HG02884 (cell line): ENCODE measurements around the gene RAC3.

Source experiments
- ATAC-seq: cut with Tn5 transposase; IDR thresholded peaks from one replicate; pipeline ENCODE4 v1.9.1; 2021; ENCODE audit warnings: mild to moderate bottlenecking, moderate library complexity; ENCODE audit not compliant: unreplicated experiment

Gene RAC3

DNA sequence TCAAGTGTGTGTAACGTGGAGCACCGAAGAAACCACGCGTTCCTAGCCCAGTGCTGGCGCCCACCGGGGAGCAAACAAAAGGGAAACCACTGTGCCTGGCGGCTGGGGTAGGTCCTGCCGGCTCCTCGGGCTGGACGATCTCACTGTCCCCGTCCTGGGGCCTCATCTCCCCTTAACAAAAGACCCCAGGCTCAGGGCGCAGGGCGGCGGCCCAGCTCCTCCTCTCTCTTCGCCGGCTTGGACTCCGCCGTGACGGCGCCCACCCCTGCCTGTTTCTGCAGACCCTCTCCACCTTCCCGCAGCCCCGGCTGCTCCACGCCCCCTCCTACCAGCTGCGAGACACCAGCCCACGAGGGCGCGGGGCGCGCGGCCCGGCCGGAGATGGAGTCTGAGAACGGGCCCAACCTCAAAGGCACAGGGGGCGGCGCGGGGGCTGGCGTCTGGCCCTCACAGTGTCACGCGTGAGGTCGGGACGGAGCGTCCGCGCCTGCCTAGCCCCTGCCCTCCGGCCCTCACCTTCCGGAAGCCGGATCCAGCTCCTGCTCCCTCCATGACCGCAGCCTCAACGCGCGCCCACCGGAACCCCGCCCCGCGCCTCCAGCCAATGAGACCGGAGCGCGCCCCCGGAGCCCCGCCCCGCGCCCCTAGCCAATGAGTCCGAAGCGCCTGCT lies 9.0 kb upstream of the RAC3 start, which contains the start of gene CENPX:
CENPX (minus strand) TSS at position 569 of the 671 bp plus-strand sequence; CDS start at position 552, 17 bp downstream.
- ATAC-seq: no peak

DNA sequence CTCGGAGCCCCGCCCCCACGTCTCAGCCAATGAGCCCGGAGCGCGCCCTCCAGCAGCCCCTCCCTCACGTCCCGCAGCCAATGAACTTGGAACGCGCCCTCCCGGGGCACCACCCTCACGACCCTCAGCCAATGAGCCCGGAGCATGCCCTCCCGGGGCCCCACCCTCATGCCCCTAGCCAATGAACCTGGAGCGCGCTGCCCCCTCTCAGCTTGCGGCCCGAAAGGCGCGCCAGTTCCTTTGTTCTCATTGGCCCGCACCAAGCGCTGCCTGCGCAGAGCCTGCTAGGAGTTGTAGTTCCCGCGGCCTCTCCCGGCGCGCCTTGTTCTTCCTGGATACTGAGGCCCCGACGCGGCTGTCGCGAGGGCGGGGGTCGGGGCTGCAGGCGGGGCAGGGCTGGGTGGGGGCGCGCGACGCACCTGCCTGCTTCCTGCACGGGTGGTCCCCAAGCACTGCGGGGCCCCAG lies 8.5 kb upstream of the RAC3 start, which contains the start of gene LRRC45:
LRRC45 (plus strand) TSS at position 325 of the 466 bp plus-strand sequence. CDS start 339 bp downstream, outside the sequence.
- peak; percentile 75 for ATAC-seq

DNA sequence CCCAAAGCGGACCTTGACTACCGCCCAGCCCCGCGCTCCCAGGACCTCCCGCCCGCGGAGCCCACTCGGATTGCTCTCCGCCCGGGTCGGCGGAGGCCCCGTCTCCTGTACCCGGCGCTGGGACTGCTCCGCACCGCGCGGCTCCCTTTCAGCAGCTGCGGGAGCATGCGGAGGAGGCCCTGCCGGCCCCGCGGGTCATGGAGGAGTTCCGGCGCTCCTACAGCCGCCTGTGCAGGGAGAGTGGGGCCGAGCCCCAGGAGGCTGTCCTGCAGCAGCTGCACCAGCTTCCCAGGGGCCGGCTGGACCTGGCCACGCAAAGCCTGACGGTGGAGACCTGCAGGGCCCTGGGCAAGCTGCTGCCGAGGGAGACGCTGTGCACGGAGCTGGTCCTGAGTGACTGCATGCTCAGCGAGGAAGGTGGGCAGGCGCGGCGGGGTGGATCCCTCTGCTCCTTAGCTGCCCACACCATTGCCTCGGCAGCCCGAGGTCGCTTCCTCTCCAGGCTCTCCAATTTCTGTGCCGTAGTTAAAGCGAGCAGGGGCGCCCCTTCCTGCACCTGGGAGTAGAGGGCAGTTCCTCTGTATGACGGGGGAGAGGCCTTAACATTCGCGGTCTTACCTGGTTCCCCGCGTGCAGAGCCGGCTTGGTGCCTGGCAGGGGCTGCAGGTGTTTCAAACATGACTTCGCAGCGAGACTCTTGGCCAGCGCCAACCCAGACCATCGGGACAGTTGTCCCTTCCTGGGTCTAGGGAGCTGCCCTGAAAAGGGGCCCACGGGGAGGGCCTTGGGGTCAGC lies 7.8 kb upstream of the RAC3 start:
- ATAC-seq: no peak

DNA sequence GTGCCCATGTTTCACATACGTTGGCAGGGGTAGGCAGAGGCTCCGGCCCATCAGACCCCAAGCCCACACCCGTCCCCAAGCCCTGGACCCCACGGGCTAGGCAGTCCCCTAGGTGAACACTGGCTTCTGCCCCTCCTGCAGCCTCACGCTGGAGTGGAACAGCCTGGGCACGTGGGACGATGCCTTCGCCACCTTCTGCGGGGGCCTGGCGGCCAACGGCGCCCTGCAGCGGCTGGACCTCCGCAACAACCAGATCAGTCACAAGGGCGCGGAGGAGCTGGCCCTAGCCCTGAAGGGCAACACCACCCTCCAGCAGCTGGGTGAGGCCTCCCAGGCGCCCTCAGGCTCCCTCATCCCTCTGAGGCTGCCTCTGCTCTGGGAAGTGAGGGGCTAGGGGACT lies 6.6 kb upstream of the RAC3 start:
- no peak for ATAC-seq

DNA sequence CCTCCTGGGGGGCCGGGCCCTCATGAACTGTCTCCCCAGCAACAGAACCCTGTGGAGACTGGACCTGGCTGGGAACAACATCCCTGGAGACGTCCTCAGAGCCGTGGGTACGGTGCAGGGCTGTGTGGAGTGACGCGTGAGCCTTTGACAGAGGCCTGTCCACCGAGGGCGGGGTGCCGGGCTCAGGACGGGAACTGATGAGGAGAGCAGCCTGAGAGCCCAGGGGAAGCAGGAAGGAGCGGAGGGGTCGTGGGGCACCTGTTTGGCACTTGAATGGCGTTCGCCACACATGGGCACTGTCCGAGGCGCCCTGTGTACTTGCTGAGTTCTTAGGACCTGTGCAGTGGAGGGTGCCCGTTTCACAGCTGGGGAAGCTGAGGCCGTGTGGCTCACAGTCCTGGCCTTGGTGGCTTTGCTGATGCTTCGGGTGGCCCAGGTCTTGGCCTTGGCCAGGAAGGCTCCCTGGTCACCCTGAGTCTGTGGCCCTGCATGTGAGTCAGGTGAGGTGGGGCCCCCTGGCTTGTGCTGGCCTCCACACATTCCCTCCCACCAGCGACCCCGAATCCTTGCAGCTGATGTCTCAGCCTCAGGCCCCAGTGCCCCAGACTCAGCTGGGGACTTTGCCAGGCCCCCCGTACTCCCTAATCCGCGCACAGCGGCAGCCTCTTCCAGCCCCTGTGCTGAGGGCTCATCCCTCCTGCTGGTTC lies 5.9 kb upstream of the RAC3 start:
- ATAC-seq: no peak

DNA sequence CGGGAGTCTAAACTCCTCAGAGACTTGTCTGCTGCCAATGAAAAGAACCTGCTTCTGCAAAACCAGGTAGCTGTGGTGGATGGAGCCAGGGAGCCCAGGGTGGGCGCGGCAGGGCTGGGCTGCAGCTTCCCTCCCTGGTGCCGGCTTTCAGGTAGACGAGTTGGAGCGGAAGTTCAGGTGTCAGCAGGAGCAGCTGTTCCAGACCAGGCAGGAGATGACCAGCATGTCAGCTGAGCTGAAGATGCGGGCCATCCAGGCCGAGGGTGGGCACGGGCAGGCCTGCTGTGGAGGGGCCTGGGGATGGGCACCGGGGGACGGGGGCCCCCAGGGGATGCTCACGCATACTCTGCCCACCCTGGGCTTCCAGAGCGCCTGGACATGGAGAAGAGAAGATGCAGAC lies 3.2 kb upstream of the RAC3 start:
- no peak for ATAC-seq

DNA sequence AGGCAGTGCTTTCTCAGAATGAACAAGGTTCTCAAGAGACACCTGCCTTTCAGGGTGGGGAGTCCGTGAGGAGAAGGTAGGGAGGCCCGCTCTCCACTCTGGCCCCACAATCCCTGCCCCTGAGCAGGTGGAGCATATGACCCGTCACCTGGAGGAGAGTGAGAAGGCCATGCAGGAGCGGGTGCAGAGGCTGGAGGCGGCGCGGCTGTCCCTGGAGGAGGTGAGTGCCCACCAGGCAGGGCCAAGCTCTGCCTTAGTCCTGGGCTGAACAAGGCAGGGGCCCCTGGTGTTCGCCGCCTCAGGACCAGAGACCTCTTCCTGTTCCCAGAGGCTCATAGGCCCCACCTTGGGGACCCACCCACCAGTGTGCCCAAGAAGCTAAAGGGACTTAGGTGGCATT lies 2.5 kb upstream of the RAC3 start:
- ATAC-seq: no peak

DNA sequence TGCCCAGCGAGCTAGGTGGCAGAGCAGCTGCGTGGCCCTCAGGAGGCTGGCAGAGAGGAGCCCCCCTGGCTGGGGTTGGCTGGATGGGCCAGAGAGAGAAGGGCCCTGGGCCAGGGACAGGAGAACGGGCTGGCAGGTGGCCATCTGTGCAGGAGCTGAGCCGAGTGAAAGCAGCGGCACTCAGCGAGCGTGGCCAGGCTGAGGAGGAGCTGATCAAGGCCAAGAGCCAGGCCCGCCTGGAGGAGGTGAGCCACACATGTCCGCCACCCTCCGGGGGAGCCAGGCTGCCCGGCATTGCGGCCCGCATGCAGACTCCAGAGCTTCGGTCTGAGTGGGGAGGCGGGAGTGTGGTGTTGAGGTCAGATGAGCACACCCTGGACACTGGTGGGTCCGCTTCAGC lies 2.1 kb upstream of the RAC3 start:
- no peak for ATAC-seq

DNA sequence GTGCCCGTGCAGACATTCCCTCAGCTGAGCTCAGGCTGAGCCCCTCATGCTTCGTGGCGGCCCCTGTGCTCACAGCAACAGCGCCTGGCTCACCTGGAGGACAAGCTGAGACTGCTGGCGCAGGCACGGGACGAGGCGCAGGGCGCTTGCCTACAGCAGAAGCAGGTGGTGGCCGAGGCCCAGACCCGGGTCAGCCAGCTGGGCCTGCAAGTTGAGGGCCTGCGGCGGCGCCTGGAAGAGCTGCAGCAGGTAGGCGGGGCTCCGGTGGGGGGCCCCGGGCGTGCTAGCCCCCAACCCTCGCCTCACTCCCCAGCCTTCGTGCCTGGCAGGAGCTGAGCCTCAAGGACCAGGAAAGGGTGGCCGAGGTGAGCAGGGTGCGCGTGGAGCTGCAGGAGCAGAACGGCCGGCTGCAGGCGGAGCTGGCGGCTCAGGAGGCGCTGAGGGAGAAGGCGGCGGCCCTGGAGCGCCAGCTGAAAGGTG lies 1.4 kb upstream of the RAC3 start:
- no peak for ATAC-seq

DNA sequence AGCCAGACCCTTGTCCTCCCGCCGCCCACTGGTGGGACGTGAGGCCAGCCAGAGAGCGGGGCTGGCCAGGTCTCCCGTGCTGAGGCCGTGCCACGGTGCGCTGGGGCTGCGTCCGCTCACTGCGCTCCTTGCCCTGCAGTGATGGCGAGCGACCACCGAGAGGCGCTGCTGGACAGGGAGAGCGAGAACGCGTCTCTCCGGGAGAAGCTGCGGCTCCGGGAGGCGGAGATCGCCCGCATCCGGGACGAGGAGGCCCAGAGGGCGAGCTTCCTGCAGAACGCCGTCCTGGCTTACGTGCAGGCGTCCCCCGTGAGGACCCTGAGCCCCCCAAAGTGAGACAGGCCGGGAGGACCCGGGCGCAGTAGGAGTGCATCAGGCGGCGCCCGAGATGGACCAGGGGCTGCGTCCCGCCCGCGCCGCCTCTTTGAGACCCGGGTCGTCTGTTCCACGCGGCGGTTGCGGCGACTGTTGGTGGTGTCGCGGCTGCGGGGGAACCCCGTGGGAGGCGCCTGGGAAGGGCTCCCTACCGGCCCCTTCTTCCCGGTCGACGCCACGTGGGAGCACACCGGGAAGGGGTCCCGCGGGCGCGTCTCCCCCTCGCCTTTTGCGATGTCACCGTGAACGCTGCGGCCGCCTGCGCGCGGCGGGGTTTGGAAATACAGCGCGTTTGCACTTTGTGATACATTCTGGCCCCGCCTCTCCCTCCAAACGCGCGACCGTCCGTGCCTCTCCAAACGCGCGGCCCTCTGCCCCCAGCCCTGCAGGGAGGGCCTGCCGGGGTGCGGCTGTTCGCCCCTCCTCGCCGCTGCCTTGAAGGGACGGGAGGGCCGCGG lies 792 bp upstream of the RAC3 start:
- no peak for ATAC-seq

DNA sequence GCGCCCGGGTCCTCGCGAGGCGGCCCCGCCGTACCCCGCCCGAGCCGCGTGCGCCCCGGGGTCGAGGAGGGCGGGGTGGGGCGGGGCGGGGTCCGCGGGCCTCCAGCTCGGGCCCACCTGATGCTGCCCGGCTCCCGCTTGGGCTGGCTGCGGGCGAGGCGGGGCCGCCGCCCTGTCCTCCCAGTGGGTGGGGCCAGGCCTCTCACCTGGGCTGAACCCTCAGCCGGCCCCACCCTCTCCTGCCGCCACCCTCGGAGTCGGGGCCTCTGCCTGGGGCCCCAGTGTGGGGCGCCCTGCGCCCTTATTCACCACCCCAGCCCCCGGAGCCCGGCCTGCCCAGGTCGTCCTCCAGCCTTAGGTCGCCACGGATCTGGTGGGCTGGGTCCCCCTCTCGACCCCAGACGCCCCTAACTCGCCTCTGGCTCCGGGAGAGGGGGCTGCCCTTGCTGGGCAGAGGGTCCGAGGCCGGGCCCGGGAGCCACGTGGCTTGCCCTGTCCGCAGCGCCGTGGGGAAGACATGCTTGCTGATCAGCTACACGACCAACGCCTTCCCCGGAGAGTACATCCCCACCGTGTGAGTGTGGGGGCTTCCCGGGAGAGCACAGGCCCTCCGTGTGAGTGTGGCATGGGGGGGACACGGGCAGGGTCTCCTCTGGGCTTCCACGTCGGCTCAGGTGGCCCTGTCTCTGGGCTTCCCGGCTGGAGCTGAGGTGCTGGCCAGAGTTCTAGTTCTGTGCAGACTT lies 578 bp downstream of the RAC3 start:
- ATAC-seq: no peak

DNA sequence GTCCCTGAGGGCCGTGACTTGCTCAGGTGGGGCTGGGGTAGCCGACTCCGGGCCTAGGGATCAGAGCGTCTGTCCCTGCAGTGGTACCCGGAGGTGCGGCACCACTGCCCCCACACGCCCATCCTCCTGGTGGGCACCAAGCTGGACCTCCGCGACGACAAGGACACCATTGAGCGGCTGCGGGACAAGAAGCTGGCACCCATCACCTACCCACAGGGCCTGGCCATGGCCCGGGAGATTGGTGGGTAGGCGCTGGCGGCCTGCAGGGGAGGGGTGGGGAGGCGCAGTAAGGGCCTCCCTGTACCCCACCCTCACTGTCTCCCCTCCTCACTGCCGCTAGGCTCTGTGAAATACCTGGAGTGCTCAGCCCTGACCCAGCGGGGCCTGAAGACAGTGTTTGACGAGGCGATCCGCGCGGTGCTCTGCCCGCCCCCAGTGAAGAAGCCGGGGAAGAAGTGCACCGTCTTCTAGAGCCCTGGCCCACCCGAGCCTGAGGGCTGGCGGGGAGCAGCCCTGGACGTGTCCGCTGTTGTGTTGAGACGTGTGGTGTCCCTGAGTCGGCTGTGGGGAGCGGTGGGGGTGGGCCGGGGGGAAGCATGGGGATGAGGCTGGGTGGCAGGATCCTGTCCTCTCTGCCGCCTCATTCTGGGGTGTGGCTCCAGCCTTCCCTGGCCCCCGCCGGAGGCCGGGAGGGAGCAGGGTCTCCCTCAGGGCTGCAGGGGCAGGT lies 2.0 kb downstream of the RAC3 start:
- no peak for ATAC-seq

DNA sequence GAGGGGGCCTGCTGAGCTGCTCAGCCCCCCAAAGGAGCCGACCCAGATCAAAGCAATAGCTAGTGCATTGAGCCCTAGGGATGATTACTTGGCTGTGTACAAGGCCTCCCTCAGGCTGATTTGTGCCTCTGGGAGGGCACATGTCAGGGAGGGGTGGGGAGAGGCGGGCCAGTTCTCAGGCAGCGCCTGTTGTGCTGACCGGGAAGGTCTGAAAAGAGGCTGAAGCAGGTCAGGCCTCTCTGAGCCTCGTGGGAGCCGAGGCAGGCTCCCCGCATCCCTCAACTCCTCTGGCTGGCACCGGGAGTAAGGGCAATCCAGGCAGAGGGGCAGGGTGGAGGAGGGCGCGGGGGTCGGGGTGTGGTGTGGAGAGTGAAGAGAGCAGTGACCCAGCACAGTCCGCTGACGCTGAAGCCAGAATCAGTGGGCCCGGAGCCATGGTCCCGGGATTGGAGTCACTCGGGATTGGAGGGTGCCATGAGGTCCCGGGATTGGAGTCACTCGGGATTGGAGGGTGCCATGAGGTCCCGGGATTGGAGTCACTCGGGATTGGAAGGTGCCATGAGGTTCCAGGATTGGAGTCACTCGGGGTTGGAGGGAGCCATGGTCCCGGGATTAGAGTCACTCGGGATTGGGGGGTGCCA lies 3.0 kb downstream of the RAC3 start:
- ATAC-seq: no peak

DNA sequence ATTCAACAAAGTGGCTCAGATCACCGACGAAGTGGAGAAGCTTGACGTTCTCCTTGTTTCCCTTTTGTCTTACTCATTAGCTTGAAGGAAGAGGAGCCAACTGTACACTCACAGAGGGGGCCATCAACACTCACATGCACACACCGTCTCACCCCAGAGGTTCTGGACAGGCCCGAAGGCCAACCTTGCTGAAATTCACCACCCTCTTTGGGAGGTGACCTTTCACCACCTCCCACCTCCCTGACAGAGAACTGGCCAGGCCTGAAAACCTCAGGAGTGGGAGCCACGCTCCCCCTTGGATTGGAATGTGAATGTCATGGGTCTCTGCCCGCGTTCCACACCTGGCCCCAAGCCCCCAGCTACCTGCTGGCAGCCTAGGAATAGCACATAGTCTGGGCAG lies 4.0 kb downstream of the RAC3 start:
- no peak for ATAC-seq

DNA sequence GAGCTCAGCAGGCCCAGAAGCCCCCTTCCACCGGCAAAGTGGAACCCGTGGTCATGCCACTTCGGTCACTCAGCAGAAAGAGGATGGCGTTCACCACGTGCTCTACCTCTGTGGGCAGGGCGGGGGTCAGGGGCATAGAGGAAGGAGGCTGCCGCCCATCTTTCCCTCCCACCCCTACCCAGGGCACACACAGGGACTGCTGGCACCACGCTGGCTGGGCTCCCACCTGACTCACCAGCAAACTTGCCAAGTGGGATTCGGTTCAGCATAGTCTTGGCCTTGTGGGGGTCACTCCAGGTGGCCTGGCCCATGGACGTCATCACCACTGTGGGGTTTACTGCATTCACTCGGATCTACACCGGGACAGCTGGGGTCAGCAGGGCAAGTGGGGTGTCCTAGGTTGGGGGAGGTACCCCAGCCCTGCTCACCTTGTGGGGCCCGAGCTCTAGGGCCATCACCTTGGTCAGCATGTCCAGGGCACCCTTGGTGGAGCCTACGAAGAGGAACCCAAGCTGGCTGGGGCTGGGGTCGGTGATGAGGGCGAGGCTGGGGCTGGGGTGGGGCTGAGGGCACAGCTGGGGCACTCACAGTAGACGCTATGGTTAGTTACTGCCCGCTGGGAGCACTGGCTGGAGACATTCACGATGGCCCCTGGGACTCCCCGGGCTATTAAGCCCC lies 4.6 kb downstream of the RAC3 start:
- ATAC-seq: no peak

DNA sequence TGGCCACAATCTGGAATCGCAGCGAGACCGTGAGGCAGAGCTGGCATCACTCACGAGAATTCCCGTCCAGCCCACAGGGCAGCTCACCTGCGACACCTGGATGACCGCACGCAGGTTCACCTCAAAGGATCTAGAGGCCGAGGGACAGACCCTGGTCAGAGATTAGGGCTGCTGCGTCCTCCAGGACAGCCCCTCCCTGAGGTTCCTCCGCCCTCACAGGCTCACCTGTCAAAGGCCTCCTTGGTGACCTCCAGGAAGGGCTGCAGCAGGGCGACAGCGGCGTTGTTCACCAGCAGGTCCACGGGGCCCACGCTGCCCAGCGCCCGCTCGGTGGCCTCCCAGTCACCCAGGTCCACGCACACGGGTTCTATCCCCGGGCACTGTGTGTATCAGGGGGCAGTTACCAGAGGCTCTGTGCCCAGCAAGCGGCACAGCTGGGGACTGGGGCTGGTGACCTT lies 5.2 kb downstream of the RAC3 start:
- no peak for ATAC-seq

DNA sequence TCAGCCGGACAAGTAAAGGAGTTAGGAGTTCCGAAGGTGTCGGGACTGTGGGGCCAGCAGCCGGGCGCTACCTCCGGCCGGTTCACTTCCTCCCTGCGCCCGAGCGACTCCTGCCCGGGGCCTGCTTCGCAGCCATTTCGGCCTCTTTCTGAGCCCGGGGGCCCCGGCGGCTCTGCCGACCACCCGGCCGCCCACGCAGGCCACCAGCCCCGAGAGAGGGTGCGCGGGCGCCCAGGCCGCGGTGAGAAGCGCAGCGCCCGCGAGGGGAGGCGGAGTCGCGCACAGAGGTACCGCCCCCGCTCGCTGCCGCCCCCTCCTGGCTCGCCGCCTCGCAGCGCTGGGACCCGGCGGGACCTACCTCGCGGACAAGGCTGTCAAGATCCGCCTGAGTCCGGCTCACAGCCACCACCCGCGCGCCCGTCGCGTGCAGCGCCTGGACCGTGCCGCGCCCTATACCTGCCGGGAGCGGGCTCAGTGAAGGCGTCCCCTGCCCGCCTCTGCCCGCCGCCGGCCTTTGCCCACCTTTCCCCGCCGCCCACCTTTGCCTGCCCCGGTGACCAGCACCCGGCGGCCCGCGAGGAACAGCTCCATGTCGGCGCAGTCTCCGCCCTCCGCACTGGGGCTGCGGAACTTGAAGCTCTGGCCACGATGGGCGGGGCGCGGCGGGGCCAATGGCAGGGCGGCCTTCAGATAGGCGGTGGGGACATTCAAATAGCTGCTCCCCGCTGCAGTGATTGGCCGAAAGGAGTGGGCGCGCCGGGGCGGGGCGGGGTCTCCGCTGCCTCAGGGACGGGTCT lies 5.8 kb downstream of the RAC3 start, which contains the start of gene DCXR:
DCXR (minus strand) TSS at position 606 of the 797 bp plus-strand sequence; CDS start at position 591, 15 bp downstream.
- peak; percentile 86 for ATAC-seq
